ENCODE measurements around the gene DIP2C.

Gene DIP2C

DNA sequence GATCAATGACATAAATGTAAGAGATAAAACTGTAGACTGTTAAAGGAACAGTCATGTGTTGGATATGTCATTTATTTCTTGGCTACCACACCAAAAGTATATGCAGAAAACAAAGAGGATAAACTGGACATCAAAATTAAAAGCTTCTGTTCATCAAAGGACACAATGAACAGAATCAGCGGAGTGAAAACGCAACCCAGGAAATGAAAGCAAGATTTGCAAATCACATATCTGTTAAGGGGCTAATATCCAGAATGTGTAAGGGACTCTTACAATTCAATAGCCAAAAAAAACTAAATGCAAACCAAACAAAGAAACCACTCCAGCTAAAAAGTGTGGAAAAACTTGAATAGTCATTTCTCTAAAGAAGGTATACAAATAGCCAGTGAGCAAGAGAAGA, 390.0 kb downstream of the DIP2C start:
- no peak for TF ChIP-seq CTCF (IDR thresholded peaks at IDR 0.05; ENCODE audit: insufficient read depth, low read length, poor library complexity, severe bottlenecking)
- peak overlapping the region; percentile 16 for H3K4me3 ChIP-seq (replicated peaks; ENCODE audit: low read depth, low read length)
- DNase-seq (ENCODE audit: extremely low read depth, insufficient read length), result no peak
- no peaks in the 10 kb centered on the region for H3K27me3 ChIP-seq (replicated peaks; ENCODE audit: control insufficient read depth, insufficient read depth, low read length)
- no peaks in the 10 kb centered on the region for H3K36me3 ChIP-seq (ENCODE audit: control insufficient read depth, insufficient read depth, low read length)

DNA sequence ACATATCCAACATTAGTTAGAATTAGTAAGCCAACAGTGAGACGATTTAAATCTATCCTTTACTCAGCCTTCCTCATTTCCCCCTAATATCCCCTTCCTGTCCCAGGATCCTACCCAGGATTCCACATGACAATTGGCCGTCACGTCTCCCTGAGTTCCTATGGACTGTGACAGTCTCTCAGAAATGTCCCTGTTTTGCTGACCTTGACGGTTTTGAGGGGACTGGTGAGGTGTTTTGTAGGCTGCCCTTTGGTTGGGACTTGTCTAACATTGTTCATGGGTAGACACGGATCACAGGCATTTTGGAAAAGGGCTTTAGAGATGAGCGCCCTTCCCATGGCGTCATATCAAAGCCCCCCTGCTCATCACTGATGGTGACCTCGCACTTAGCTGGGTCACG, 391.4 kb downstream of the DIP2C start:
- DNase-seq (ENCODE audit: extremely low read depth, insufficient read length), result no peak
- TF ChIP-seq CTCF (IDR thresholded peaks at IDR 0.05; ENCODE audit: insufficient read depth, low read length, poor library complexity, severe bottlenecking), result no peak
- Histone ChIP-seq H3K27me3 (replicated peaks; ENCODE audit: control insufficient read depth, insufficient read depth, low read length) (no peaks in the 10 kb centered on the region), H3K36me3 (ENCODE audit: control insufficient read depth, insufficient read depth, low read length) (no peaks in the 10 kb centered on the region), H3K4me3 (replicated peaks; ENCODE audit: low read depth, low read length) (no peak overlapping the region)

GRCh38 chr10:297567-297966, 391.9 kb downstream of the DIP2C start:
- H3K27me3 ChIP-seq (replicated peaks; ENCODE audit: control insufficient read depth, insufficient read depth, low read length), result no peaks in the 10 kb centered on the region; the same call in 1 of the 2 replicates
- no peak for DNase-seq (ENCODE audit: extremely low read depth, insufficient read length)
- no peaks in the 10 kb centered on the region for H3K36me3 ChIP-seq (ENCODE audit: control insufficient read depth, insufficient read depth, low read length)
- no peak overlapping the region for H3K4me3 ChIP-seq (replicated peaks; ENCODE audit: low read depth, low read length)
- TF ChIP-seq CTCF (IDR thresholded peaks at IDR 0.05; ENCODE audit: insufficient read depth, low read length, poor library complexity, severe bottlenecking), result no peak

- Histone ChIP-seq H3K36me3 (ENCODE audit: control insufficient read depth, insufficient read depth, low read length) (no peaks in the 10 kb centered on the region), H3K27me3 (replicated peaks; ENCODE audit: control insufficient read depth, insufficient read depth, low read length) (no peaks in the 10 kb centered on the region; the same call in 1 of the 2 replicates), H3K4me3 (replicated peaks; ENCODE audit: low read depth, low read length) (no peak overlapping the region)
- no peak for TF ChIP-seq CTCF (IDR thresholded peaks at IDR 0.05; ENCODE audit: insufficient read depth, low read length, poor library complexity, severe bottlenecking)
- no peak for DNase-seq (ENCODE audit: extremely low read depth, insufficient read length)
Measured at GRCh38 chr10:293636-294035, 395.8 kb downstream of the DIP2C start.

DNA sequence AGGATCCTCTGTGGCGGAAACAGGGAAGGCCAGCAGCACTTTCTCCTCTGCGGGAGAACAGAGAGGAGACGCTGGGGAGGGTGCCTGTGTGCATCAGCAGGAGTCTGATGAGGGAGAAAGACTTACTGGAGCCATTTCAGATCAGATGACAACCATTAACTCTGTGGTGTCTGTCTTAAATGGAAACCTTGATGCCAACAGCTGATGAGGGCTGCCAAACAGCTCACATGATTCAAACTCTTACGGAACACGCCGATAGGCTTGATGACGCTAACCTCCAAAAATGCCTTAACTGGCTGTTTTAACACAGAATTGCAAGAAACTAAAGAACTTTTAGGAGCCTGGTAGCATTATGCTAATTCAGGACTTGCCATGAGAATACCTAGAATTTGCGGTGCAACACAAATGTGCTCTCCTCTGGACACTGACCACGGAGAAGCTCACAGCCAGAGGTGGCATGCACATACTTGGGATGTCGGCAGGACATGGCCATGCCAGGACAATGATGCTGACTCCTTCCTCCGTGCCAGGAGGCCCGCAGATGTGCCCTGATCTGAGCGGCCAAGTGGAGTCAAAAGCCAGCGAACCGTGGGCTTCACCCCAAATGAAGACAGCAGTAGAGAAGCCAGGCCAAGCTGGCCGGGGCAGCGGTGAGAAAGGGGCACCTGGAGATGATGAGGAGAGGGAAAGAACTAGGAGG, 399.3 kb downstream of the DIP2C start:
- Histone ChIP-seq H3K4me3 (replicated peaks; ENCODE audit: low read depth, low read length) (no peak overlapping the region), H3K36me3 (ENCODE audit: control insufficient read depth, insufficient read depth, low read length) (no peaks in the 10 kb centered on the region), H3K27me3 (replicated peaks; ENCODE audit: control insufficient read depth, insufficient read depth, low read length) (no peaks in the 10 kb centered on the region; the same call in 1 of the 2 replicates)
- no peak for TF ChIP-seq CTCF (IDR thresholded peaks at IDR 0.05; ENCODE audit: insufficient read depth, low read length, poor library complexity, severe bottlenecking)
- no peak for DNase-seq (ENCODE audit: extremely low read depth, insufficient read length)

GRCh38 chr10:289581-289980, 399.9 kb downstream of the DIP2C start:
- Histone ChIP-seq H3K36me3 (ENCODE audit: control insufficient read depth, insufficient read depth, low read length) (no peaks in the 10 kb centered on the region), H3K27me3 (replicated peaks; ENCODE audit: control insufficient read depth, insufficient read depth, low read length) (no peaks in the 10 kb centered on the region; the same call in 1 of the 2 replicates), H3K4me3 (replicated peaks; ENCODE audit: low read depth, low read length) (no peak overlapping the region)
- no peak for TF ChIP-seq CTCF (IDR thresholded peaks at IDR 0.05; ENCODE audit: insufficient read depth, low read length, poor library complexity, severe bottlenecking)
- no peak for DNase-seq (ENCODE audit: extremely low read depth, insufficient read length)
